GM13977 (cell line): ENCODE measurements around the gene TMEM165.
A peak's percentile ranks its signal among the peaks of the same experiment; 100 is the strongest.
"Not testable (repeated sequence)": the region's sequence is repeated elsewhere in the genome, so short reads cannot be mapped to it uniquely, and the experiment has no call there.

Source experiments
- DNase-seq: peaks from one replicate; pipeline ENCODE4 v3.0.0; 2012; ENCODE audit warnings: low spot score
- CTCF ChIP-seq: IDR thresholded peaks from 2 replicates; pipeline ENCODE4 v1.5.1; 2012; ENCODE audit warnings: mild to moderate bottlenecking, control low read depth; ENCODE audit not compliant: insufficient read depth; ENCODE audit errors: extremely low read depth, missing control alignments
- in situ Hi-C: fragments of 300-500 bp; cut with MboI; formaldehyde crosslinking; loops from one replicate; pipeline ENCODE4 v1.12.0; 2022; ENCODE audit warnings: low sequenced_read_pairs, low pct_unique_long_range_greater_than_20kb, mixed read lengths, inconsistent platforms; ENCODE audit not compliant: unreplicated experiment

Gene TMEM165

DNA sequence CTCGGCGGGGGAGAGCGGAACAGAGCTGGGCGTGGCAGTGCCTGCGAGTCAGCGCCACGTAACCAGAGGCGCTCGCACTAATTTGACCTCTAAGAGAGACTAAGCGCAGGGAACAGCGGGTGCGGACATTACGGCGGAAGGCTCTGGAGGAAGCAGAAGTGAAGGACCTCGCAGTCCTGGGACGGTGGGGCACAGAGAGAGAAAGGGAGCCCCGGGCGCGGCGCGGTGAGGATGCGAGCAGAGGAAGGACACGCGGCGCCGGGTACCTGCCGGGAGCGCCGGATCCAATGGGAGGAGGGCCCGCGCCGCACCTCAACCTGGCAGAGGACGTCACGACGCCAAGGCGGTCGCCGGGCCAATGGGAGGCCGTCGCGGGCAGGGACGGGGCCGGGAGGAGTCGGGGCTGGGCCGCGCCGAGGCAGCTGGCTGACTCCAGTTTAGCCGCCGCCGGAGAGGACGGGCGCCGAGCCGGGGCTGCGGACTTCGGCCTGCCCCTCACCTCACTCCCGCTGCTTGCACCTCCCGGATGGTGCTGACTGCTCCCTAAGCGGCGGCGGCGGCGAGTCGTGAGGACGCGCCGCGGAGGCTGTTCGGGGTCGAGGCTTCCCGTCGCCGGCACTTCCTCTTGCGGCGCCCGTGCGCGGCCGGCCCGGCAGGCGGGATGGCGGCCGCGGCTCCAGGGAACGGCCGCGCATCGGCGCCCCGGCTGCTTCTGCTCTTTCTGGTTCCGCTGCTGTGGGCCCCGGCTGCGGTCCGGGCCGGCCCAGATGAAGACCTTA lies at the start of gene TMEM165:
Gene TMEM165 (plus strand): TSS at position 429 of the 779 bp plus-strand sequence. CDS start 233 bp downstream, at position 662.
- in situ Hi-C loops = no loop called here
- DNase-seq = peak; percentile 92
- no peak for TF ChIP-seq CTCF

- TF ChIP-seq CTCF = peak; percentile 94
- in situ Hi-C loops = no loop called here
- DNase-seq = peak; percentile 94
These were observed 49.5 kb upstream of the TMEM165 start, which contains the start of gene SRD5A3 for GRCh38 chr4:55345980-55346850. TSS of gene SRD5A3 (plus strand) at chr4:55346242. CDS start at chr4:55346337, 95 bp downstream.

- in situ Hi-C loops = no loop called here
- no peak for DNase-seq
- no peak for TF ChIP-seq CTCF
These were observed 48.9 kb upstream of the TMEM165 start for GRCh38 chr4:55346851-55347255.

DNA sequence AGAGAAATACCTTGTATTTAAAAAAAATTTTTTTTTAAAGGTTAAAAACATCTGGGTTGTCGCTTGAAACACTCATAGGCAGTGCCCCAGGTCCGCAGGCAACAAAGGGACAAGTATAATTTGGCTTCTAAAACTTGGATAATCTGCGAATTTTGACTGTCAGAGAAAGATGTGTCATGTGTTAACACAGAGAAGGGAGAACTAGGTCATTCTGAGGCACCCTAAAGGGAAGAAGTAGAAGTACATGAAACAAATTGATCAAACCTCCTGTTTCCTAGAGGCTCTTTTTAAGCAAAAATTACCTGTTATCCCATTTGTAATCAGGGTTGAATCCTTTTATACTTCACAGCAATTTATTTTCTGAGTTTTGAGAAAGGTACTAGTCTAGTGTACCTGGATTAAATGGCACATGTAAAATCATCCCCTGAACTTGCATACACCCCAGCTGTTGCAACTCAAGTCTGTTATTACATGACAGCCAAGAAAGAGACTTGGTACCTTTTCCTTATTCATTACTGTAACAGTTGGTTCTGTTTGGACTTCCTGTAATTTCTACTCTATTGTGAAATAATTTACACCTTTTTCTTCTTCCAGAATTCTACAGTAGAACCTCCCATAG lies 48.0 kb upstream of the TMEM165 start:
- in situ Hi-C loops = no loop called here
- TF ChIP-seq CTCF = no peak
- no peak for DNase-seq

GRCh38 chr4:55348466-55348865 lies 47.3 kb upstream of the TMEM165 start:
- in situ Hi-C loops = no loop called here
- no peak for TF ChIP-seq CTCF
- no peak for DNase-seq

DNA sequence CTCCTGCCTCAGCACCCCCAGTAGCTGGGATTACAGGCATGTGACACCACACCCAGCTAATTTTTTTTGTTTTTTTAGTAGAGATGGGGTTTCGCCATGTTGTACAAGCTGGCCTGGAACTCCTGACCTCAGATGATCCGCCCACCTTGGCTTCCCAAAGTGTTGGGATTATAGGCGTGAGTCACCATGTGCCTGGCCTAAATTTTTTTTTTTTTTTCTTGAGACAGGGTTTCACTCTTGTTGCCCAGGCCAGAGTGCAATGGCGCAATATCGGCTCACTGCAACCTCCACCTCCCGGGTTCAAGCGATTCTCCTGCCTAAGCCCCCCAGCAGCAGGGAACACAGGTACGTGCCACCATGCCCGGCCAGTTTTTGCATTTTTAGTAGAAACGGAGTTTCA lies 44.9 kb upstream of the TMEM165 start:
- in situ Hi-C loops, DNase-seq: not testable (repeated sequence)
